22Rv1 (cell line): Measurements from ENCODE around the gene TAS2R8.

Experiments used
- ZFX ChIP-seq: fragments of 450-650 bp; IDR thresholded peaks from 2 replicates; pipeline ENCODE4 v1.6.1; 2017; ENCODE audit warnings: antibody characterized with exemption, borderline replicate concordance
- TF ChIP-seq, protein P1 (sequence below): fragments of 450-650 bp; IDR thresholded peaks from 2 replicates; pipeline ENCODE4 v1.5.1; 2017; ENCODE audit warnings: mild to moderate bottlenecking

GRCh38 chr12:10811883-10812536, 4.9 kb upstream of the TAS2R8 start:
- TF ChIP-seq, protein P1, sequence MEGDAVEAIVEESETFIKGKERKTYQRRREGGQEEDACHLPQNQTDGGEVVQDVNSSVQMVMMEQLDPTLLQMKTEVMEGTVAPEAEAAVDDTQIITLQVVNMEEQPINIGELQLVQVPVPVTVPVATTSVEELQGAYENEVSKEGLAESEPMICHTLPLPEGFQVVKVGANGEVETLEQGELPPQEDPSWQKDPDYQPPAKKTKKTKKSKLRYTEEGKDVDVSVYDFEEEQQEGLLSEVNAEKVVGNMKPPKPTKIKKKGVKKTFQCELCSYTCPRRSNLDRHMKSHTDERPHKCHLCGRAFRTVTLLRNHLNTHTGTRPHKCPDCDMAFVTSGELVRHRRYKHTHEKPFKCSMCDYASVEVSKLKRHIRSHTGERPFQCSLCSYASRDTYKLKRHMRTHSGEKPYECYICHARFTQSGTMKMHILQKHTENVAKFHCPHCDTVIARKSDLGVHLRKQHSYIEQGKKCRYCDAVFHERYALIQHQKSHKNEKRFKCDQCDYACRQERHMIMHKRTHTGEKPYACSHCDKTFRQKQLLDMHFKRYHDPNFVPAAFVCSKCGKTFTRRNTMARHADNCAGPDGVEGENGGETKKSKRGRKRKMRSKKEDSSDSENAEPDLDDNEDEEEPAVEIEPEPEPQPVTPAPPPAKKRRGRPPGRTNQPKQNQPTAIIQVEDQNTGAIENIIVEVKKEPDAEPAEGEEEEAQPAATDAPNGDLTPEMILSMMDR, result no peak
- TF ChIP-seq ZFX, result no peak
